K562 (cell line): ENCODE data around the gene NPNT. TPM values are rescaled to one million over a fixed set of nuclear protein-coding genes. Genes with fewer than 3 reads are reported as not detected.
A peak's percentile ranks its signal among the peaks of the same experiment; 100 is the strongest.

Experiments used
- ATAC-seq: fragments of 200-7000 bp; cut with Tn5 transposase; 3 replicates; pipeline ENCODE4 v1.9.1; 2020; ENCODE audit warnings: moderate library complexity
- BruUV-seq: library from RNA; stranded (reverse); fragments of 400-500 nt; replicated peaks from 2 replicates; lab custom pipeline; 2021; lab: Mats Ljungman, UMichigan
- CTCF ChIA-PET: fragments of 300-600 bp; formaldehyde crosslinking; extraction: SDS; loops from one replicate; lab custom pipeline; 2021; ENCODE audit warnings: low intra/inter-chr PET ratio; lab: Yijun Ruan, JAX
- POLR2A ChIA-PET: fragments of 300-600, 350-650 bp; sonication (Branson Sonifier 250); formaldehyde crosslinking; extraction: SDS; loops from one replicate; lab custom pipeline; 2021; ENCODE audit warnings: antibody characterized with exemption, inconsistent platforms; lab: Yijun Ruan, JAX
- DNase-seq, 4 experiments: peaks; one replicate each; pipeline versions ENCODE4 v3.0.0 to v3.0.0-alpha.2; 2011 to 2018; ENCODE audit warnings: low spot score in 3 of 4, mixed read lengths in 3 of 4; ENCODE audit errors: extremely low read depth in 1 of 4
- FAIRE-seq: peaks from 2 replicates; lab custom pipeline; 2011; peaks lifted over from hg19 to GRCh38; lab: Jason Lieb, UNC
- H2AFZ ChIP-seq: 2 replicates; pipeline ENCODE4 v1.6.0; 2011; ENCODE audit warnings: low read depth, low read length, control low read depth, inconsistent platforms
- H3K27ac ChIP-seq: fragments of 200-600 bp; 3 replicates; pipeline ENCODE4 v1.8.0; 2011; ENCODE audit warnings: low read depth, mild to moderate bottlenecking, control low read depth, inconsistent platforms, low read length, moderate library complexity, mixed read lengths; ENCODE audit errors: extremely low read depth
- H3K27me3 ChIP-seq, 2 experiments: fragments of 300-600 bp in 1 of 2; 2 replicates in 1 of 2; 3 replicates in 1 of 2; pipeline versions ENCODE4 v1.6.0 to v1.8.0; 2011; ENCODE audit warnings: inconsistent platforms in 2 of 2, low read length in 2 of 2, mild to moderate bottlenecking in 1 of 2, mixed read lengths in 1 of 2, moderate library complexity in 1 of 2; ENCODE audit not compliant: control insufficient read depth in 2 of 2, insufficient read depth in 2 of 2
- H3K36me3 ChIP-seq: fragments of 300-600 bp; 3 replicates; pipeline ENCODE4 v1.8.0; 2011; ENCODE audit warnings: mild to moderate bottlenecking, low read length, inconsistent platforms; ENCODE audit not compliant: control insufficient read depth, insufficient read depth
- H3K4me1 ChIP-seq, 2 experiments: fragments of 200-600 bp in 1 of 2; replicated peaks in 1 of 2; 2 replicates in 1 of 2; 3 replicates in 1 of 2; pipeline versions ENCODE4 v1.5.1 to v1.8.0; 2011; ENCODE audit warnings: inconsistent platforms in 2 of 2, low read length in 2 of 2, mild to moderate bottlenecking in 1 of 2, mixed read lengths in 1 of 2, moderate library complexity in 1 of 2; ENCODE audit not compliant: control insufficient read depth in 2 of 2, insufficient read depth in 2 of 2
- H3K4me2 ChIP-seq: 2 replicates; pipeline ENCODE4 v1.6.1; 2011; ENCODE audit warnings: low read length, control low read depth, inconsistent platforms, mixed read lengths; ENCODE audit not compliant: insufficient read depth
- H3K4me3 ChIP-seq: fragments of 200-600 bp; sonication (generic), shearing (Covaris generic); 2 replicates; pipeline ENCODE4 v1.5.1; 2016; ENCODE audit warnings: control low read depth, inconsistent platforms
- H3K79me2 ChIP-seq: fragments of 200-600 bp; 3 replicates; pipeline ENCODE4 v1.8.0; 2011; ENCODE audit warnings: low read length, inconsistent platforms; ENCODE audit not compliant: control insufficient read depth, insufficient read depth
- H3K9ac ChIP-seq, 2 experiments: 2 replicates each; pipeline versions ENCODE4 v1.6.0 to v1.6.1; 2011; ENCODE audit warnings: low read depth in 2 of 2, low read length in 2 of 2, control low read depth in 1 of 2, inconsistent platforms in 1 of 2, mild to moderate bottlenecking in 1 of 2, mixed read lengths in 1 of 2; ENCODE audit not compliant: insufficient read depth in 1 of 2
- H3K9me1 ChIP-seq: one replicate; pipeline ENCODE4 v1.6.0; 2011; ENCODE audit warnings: inconsistent platforms, mild to moderate bottlenecking, low read length, moderate library complexity; ENCODE audit not compliant: control insufficient read depth, insufficient read depth
- H3K9me3 ChIP-seq: replicated peaks from 2 replicates; pipeline ENCODE4 v1.5.1; 2011; ENCODE audit warnings: low read depth, low read length, inconsistent platforms; ENCODE audit not compliant: control insufficient read depth, insufficient read depth
- H4K20me1 ChIP-seq: replicated peaks from 2 replicates; pipeline ENCODE4 v1.6.1; 2011; ENCODE audit warnings: low read length, inconsistent platforms, mixed read lengths; ENCODE audit not compliant: control insufficient read depth, insufficient read depth
- CBFA2T2 ChIP-seq: fragments of 450-650 bp; conservative IDR thresholded peaks from 2 replicates; pipeline ENCODE4 v1.6.1; 2017; ENCODE audit warnings: mild to moderate bottlenecking
- CBFA2T3 ChIP-seq: fragments of 450-650 bp; IDR thresholded peaks from 2 replicates; pipeline ENCODE4 v1.6.1; 2017
- CEBPB ChIP-seq: fragments of 450-650 bp; IDR thresholded peaks from 2 replicates; pipeline ENCODE4 v1.6.1; 2016; ENCODE audit warnings: missing genetic modification characterization, missing compliant biosample characterization
- CEBPG ChIP-seq, 3 experiments: fragments of 200-800 bp in 1 of 3; sonication (Bioruptor generic) in 1 of 3; sonication (generic) in 1 of 3; formaldehyde crosslinking in 1 of 3; IDR thresholded peaks in 2 of 3; conservative IDR thresholded peaks in 1 of 3; 2 replicates each; pipeline versions ENCODE4 v1.6.1 to v1.8.0; 2016 to 2022; ENCODE audit warnings: missing compliant biosample characterization in 2 of 3, missing genetic modification characterization in 2 of 3, mild to moderate bottlenecking in 1 of 3, missing genetic modification reagents in 1 of 3
- E2F1 ChIP-seq: sonication (generic); formaldehyde crosslinking; IDR thresholded peaks from 2 replicates; pipeline ENCODE4 v1.8.1; 2023; ENCODE audit warnings: mild to moderate bottlenecking, missing genetic modification reagents, moderate library complexity
- EZH2 ChIP-seq: IDR thresholded peaks from 2 replicates; pipeline ENCODE4 v1.6.1; 2012; ENCODE audit warnings: low read depth, mild to moderate bottlenecking, inconsistent platforms, low read length, borderline replicate concordance
- HOXB6 ChIP-seq: fragments of 250-450 bp; sonication (Bioruptor Pico); IDR thresholded peaks from 2 replicates; pipeline ENCODE4 v1.5.1; 2022; ENCODE audit warnings: mild to moderate bottlenecking, borderline replicate concordance
- KDM1A ChIP-seq, 2 experiments: fragments of 450-650 bp; IDR thresholded peaks; 2 replicates each; pipeline ENCODE4 v1.6.1; 2016; ENCODE audit warnings: mild to moderate bottlenecking in 2 of 2
- MEIS2 ChIP-seq: fragments of 450-650 bp; IDR thresholded peaks from 2 replicates; pipeline ENCODE4 v1.6.1; 2014; ENCODE audit warnings: mild to moderate bottlenecking; ENCODE audit not compliant: partially characterized antibody
- NFATC3 ChIP-seq: fragments of 450-650 bp; IDR thresholded peaks from 2 replicates; pipeline ENCODE4 v1.6.1; 2017; ENCODE audit warnings: mild to moderate bottlenecking
- PBX2 ChIP-seq, 2 experiments: IDR thresholded peaks in 1 of 2; conservative IDR thresholded peaks in 1 of 2; 2 replicates each; pipeline ENCODE4 v1.6.1; 2016; ENCODE audit warnings: low read depth in 2 of 2, mild to moderate bottlenecking in 1 of 2, missing compliant biosample characterization in 1 of 2, missing genetic modification characterization in 1 of 2, moderate library complexity in 1 of 2
- TEAD4 ChIP-seq, 2 experiments: sonication (generic) in 1 of 2; formaldehyde crosslinking in 1 of 2; IDR thresholded peaks; 2 replicates each; pipeline versions ENCODE4 v1.6.1 to v1.8.0; 2012 to 2022; ENCODE audit warnings: borderline replicate concordance in 1 of 2, inconsistent platforms in 1 of 2, low read length in 1 of 2, mild to moderate bottlenecking in 1 of 2, missing genetic modification reagents in 1 of 2
- ZNF609 ChIP-seq: sonication (generic); formaldehyde crosslinking; IDR thresholded peaks from 2 replicates; pipeline ENCODE4 v1.8.1; 2023; ENCODE audit warnings: missing genetic modification reagents, mild to moderate bottlenecking, borderline replicate concordance
- WGBS: fragments of 100-300 bp; shearing (Covaris generic); methylation state at CpG from one replicate; pipeline ENCODE4 v1.1.6; 2016; ENCODE audit warnings: low coverage, mixed read lengths; ENCODE audit not compliant: insufficient coverage; ENCODE audit errors: missing lambda C conversion rate; 5-methylcytosine and 5-hydroxymethylcytosine counted together
- in situ Hi-C: fragments of 300-500 bp; cut with MboI; formaldehyde crosslinking; loops from 4 replicates; pipeline ENCODE4 v1.15.0; 2018; ENCODE audit warnings: inconsistent platforms, mixed read lengths
- intact Hi-C: fragments of 100-400 bp; cut with micrococcal nuclease; formaldehyde crosslinking; loops from 2 replicates; pipeline ENCODE4 v1.14.2; 2022
- polyA plus RNA-seq, 8 experiments: library from polyadenylated mRNA; depleted of rRNA in 4 of 8; stranded (reverse) in 5 of 8; unstranded in 3 of 8; fragments of >200 nt; fragmentation: Nextera tagmentation in 2 of 8; fragmentation: Illumina TruSeq in 1 of 8; extraction: Ambion mirVana in 2 of 8; extraction: Trizol in 1 of 8; gene quantifications; 2 replicates each; pipeline versions ENCODE4 v1.2.1 to v1.2.3, GENCODE V29; 2011 to 2014; ENCODE audit warnings: inconsistent platforms in 1 of 8, missing spikeins in 1 of 8
- total RNA-seq, 7 experiments: library from RNA; depleted of rRNA in 6 of 7; stranded (reverse); fragments of >200 nt in 6 of 7; fragmentation: Illumina TruSeq in 2 of 7; extraction: Trizol in 2 of 7; gene quantifications; 2 replicates each; pipeline versions ENCODE4 v1.2.1 to v1.2.3, GENCODE V29; 2011 to 2021; ENCODE audit warnings: low replicate concordance in 1 of 7

NPNT gene
- total and polyA plus RNA-seq, 9 of the 15 experiments (the other 6 are each of a cell fraction or from before 2014, with no cell fraction given): 0.22 TPM; not detected in 8

- no peaks in the 10 kb centered on the region for H3K79me2 ChIP-seq
- H4K20me1 ChIP-seq: no peaks in the 10 kb centered on the region
- 2% methylated on average over 3 of the region's 3 CpGs for WGBS
- no peak for DNase-seq
- BruUV-seq: no TSS peak
- no peak overlapping the region for H3K9ac ChIP-seq
- H3K9me3 ChIP-seq: no peaks in the 10 kb centered on the region
- H3K27ac ChIP-seq: no peak overlapping the region
- no peak for FAIRE-seq
- in situ Hi-C loops (no loop called here), intact Hi-C loops (no loop called here)
- peak; percentile 76 for ATAC-seq
- POLR2A ChIA-PET: interaction anchor here (1.3 kb wide), 1 partner anchor 13 kb away, joined by 4 read pairs; no protein-coding TSS in a partner anchor
- no peak overlapping the region for H3K4me3 ChIP-seq
- CTCF ChIA-PET: no interaction called here
- H3K9me1 ChIP-seq: no peaks in the 10 kb centered on the region
- H3K36me3 ChIP-seq: no peaks in the 10 kb centered on the region
- no peak overlapping the region for H3K4me2 ChIP-seq
- H3K4me1 ChIP-seq: no peaks in the 10 kb centered on the region; a peak in 1 of 5 replicates
- no peaks in the 10 kb centered on the region for H3K27me3 ChIP-seq
- no peak overlapping the region for H2AFZ ChIP-seq
- peak; percentile 87 for TF ChIP-seq CEBPB (tag)
- no peak for TF ChIP-seq EZH2
- TF ChIP-seq PBX2 (CRISPR knock-in tag; IDR thresholded peaks at IDR 0.05; ENCODE audit: low read depth): no peak
- TF ChIP-seq PBX2 (tag; conservative IDR thresholded peaks at IDR 0.05; ENCODE audit: low read depth): 0 out of 2 replicates have a peak, but pooled peaks have one; percentile 19
- peak; percentile 48; the same call in 1 of the 2 replicates for TF ChIP-seq TEAD4 (IDR thresholded peaks at IDR 0.05; ENCODE audit: low read length)
- TF ChIP-seq TEAD4 (CRISPR knock-in tag; IDR thresholded peaks at IDR 0.05; ENCODE audit: borderline replicate concordance): no peak
- no peak for TF ChIP-seq NFATC3
- TF ChIP-seq HOXB6 (CRISPR knock-in tag): no peak
- TF ChIP-seq ZNF609: no peak
- no peak for TF ChIP-seq CEBPG (CRISPR knock-in tag; IDR thresholded peaks at IDR 0.05)
- TF ChIP-seq CEBPG (tag; conservative IDR thresholded peaks at IDR 0.05 in 1 of 2, IDR thresholded peaks at IDR 0.05 in 1 of 2): peak; percentile 50 to 75
- TF ChIP-seq MEIS2: peak; percentile 63
- TF ChIP-seq E2F1 (CRISPR knock-in tag): no peak
- peak in 1 of 2 experiments; percentile 35; a peak in 1 of 4 replicates for TF ChIP-seq KDM1A (IDR thresholded peaks at IDR 0.05)
- TF ChIP-seq CBFA2T3: peak; percentile 61
- peak; percentile 15; the same call in 1 of the 2 replicates for TF ChIP-seq CBFA2T2
Measured at GRCh38 chr4:105976915-105977314, 81.6 kb downstream of the NPNT start.
